BE2C (cell line): ENCODE results near the gene CBLB.

Experiments used
- DNase-seq: peaks from one replicate; pipeline ENCODE4 v3.0.0-alpha.2; 2020
- H3K27me3 ChIP-seq: fragments of 250-450 bp; sonication (Bioruptor Pico); 2 replicates; pipeline ENCODE4 v1.5.1; 2020; ENCODE audit warnings: mild to moderate bottlenecking
- H3K36me3 ChIP-seq: fragments of 250-450 bp; sonication (Bioruptor Pico); 2 replicates; pipeline ENCODE4 v1.5.1; 2020; ENCODE audit warnings: mild to moderate bottlenecking
- H3K4me1 ChIP-seq: fragments of 250-450 bp; sonication (Bioruptor Pico); 2 replicates; pipeline ENCODE4 v1.5.1; 2020
- H3K4me3 ChIP-seq: 2 replicates; pipeline ENCODE4 v1.5.1; 2011; ENCODE audit warnings: low read depth, low read length
- H3K9me3 ChIP-seq: fragments of 250-450 bp; sonication (Bioruptor Pico); 2 replicates; pipeline ENCODE4 v1.5.1; 2020
- TF ChIP-seq, protein P1 (sequence below): IDR thresholded peaks from 2 replicates; pipeline ENCODE4 v1.5.1; 2012; ENCODE audit warnings: mild to moderate bottlenecking, low read depth, low read length

CBLB gene

DNA sequence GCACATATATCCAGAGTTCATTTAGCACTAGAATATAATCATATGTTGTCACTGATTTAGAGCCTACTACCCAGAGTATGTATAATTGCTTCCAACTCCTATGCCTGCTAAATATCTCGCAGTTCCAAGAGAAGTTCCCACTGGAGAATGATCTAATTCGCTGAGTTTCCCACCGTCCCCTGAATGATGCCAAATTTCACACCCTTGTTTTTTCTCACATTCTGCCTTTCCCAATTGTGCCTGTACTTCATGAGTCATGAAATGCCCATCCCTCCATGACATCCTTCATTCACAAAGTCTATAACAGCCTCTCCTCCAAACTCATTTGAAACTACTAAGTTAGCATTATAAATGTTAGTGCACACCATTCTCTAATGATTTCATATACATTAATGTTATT, 177.2 kb downstream of the CBLB start:
- Histone ChIP-seq H3K36me3 (peaks cover 25% of the 10 kb centered on the region), H3K9me3 (no peaks in the 10 kb centered on the region), H3K4me3 (no peak overlapping the region), H3K4me1 (peaks cover 9% of the 10 kb centered on the region), H3K27me3 (no peaks in the 10 kb centered on the region)
- TF ChIP-seq, protein P1, sequence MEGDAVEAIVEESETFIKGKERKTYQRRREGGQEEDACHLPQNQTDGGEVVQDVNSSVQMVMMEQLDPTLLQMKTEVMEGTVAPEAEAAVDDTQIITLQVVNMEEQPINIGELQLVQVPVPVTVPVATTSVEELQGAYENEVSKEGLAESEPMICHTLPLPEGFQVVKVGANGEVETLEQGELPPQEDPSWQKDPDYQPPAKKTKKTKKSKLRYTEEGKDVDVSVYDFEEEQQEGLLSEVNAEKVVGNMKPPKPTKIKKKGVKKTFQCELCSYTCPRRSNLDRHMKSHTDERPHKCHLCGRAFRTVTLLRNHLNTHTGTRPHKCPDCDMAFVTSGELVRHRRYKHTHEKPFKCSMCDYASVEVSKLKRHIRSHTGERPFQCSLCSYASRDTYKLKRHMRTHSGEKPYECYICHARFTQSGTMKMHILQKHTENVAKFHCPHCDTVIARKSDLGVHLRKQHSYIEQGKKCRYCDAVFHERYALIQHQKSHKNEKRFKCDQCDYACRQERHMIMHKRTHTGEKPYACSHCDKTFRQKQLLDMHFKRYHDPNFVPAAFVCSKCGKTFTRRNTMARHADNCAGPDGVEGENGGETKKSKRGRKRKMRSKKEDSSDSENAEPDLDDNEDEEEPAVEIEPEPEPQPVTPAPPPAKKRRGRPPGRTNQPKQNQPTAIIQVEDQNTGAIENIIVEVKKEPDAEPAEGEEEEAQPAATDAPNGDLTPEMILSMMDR = no peak
- no peak for DNase-seq

DNA sequence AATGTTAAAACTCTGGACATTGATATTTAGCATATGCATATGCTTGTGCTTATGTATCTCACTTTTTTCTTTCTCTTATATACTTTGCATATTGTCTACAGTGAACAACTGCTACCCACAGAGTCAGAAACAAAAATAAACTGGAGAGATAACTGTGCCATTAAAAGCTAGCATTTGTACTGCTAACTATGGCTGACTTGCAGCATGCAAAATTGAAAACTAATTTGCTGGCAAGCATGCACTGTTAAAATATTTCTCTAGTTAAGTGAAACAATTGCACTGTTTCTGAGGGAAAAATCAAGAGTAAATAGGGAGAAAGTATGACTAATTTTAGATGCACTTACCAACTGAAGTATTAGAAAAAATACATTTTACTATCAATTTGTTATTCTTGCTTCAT, 177.8 kb downstream of the CBLB start:
- no peak for DNase-seq
- Histone ChIP-seq H3K36me3 (peaks cover 25% of the 10 kb centered on the region), H3K4me3 (no peak overlapping the region), H3K9me3 (no peaks in the 10 kb centered on the region), H3K27me3 (no peaks in the 10 kb centered on the region), H3K4me1 (peaks cover 10% of the 10 kb centered on the region)
- TF ChIP-seq, protein P1 = no peak

DNA sequence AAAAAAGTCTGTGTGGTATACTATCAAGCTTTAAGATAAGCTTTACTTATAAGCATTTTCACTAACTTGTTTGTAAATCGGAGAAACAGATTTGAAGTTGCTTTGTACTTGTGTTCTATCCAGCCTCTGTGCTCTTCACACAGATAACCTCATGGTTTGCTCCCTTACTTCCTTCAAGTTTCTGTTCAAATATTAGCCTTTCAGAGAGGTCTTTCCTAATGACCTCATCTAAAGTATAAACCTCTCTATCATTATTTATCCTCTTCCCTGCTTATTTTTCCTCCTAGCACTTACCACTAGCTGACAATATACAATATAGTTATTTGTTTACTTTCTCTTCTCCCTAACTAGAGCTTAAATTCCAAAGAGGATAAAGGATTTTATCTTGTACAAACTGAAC, 180.0 kb downstream of the CBLB start:
- H3K9me3 ChIP-seq = no peaks in the 10 kb centered on the region
- H3K36me3 ChIP-seq = peaks cover 25% of the 10 kb centered on the region
- no peak for DNase-seq

DNA sequence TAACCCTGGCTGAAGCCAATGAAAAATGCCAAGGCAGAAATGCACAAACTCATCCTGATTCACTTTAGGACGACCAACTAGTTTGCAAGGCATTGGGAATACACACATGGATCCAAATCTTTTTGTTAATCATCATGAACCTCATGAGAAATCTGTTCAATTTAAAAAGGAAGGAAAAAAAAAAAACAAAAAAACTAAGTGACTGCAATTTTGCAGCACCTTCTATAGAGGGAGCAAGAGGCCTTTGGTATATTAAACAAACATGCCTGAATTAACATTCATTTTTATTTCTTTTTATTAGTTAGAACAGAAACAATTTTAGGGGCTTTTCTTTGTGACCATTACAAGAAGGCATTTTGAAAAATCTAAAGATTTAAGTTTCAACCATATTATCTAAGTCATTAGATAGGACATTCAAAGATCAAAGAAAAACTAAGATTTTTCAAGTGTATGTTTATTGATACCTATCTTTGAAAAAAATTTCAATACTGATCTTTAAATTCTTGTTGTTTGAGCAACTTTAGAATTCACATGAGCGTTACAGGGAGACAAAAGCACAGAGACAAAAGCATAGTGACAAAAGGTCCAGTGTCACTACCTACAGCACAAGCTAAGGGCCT, 182.4 kb downstream of the CBLB start:
- TF ChIP-seq, protein P1 = peak; percentile 75
- Histone ChIP-seq H3K9me3 (no peaks in the 10 kb centered on the region), H3K27me3 (no peaks in the 10 kb centered on the region), H3K36me3 (peaks cover 28% of the 10 kb centered on the region), H3K4me1 (peaks cover 13% of the 10 kb centered on the region), H3K4me3 (no peak overlapping the region)
- no peak for DNase-seq

More for the DNA sequence above, 180.0 kb downstream of the CBLB start:
- no peak overlapping the region for H3K4me3 ChIP-seq
- TF ChIP-seq, protein P1 = no peak
- no peaks in the 10 kb centered on the region for H3K27me3 ChIP-seq
- H3K4me1 ChIP-seq = peaks cover 12% of the 10 kb centered on the region

DNA sequence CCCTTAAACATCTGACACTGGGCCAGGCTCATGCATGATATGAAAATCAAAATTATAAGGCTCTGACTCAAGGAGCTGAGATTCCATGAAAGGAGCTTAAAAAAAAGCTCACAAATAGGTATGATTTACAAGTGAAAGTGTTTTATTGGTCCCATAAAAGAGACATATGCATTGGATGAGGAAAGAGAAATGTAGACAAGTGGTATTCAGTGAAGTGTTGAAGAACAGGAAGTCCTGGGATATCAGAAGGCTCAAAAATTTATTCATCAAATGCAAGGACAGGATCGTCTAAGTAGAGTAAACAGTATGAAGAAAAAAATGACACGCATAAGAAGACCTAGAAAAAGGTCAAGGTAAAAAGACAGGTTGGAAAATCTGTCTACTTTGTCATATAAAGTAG, 188.9 kb downstream of the CBLB start:
- TF ChIP-seq, protein P1 = no peak
- Histone ChIP-seq H3K4me1 (0 out of 2 replicates have a peak, but pooled peaks cover 3% of the 10 kb centered on the region), H3K4me3 (no peak overlapping the region), H3K27me3 (no peaks in the 10 kb centered on the region), H3K9me3 (no peaks in the 10 kb centered on the region), H3K36me3 (peaks cover 53% of the 10 kb centered on the region)
- no peak for DNase-seq

DNA sequence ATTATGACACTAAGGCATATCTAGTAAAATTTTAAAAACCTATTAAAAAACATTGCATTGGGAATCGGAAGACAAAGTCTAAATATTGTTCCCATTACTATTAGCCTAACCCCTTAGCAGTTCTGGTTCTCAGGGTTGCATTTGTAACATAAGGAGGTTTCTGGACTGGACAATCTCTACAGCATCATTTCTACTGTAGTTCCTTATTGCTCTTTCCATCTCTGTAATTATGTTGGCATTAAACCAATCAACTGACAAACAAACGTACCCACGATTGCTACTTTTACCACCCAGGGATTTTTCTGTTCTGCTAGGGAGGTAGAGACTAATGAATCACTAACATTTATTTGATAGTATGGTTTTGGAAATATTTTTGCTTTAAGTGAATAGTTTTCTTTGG, 190.8 kb downstream of the CBLB start:
- TF ChIP-seq, protein P1 = no peak

More for the DNA sequence above, 190.8 kb downstream of the CBLB start:
- Histone ChIP-seq H3K4me1 (no peaks in the 10 kb centered on the region), H3K27me3 (no peaks in the 10 kb centered on the region), H3K36me3 (peaks cover 55% of the 10 kb centered on the region), H3K9me3 (no peaks in the 10 kb centered on the region), H3K4me3 (no peak overlapping the region)
- no peak for DNase-seq
